Activated CD4-positive, alpha-beta T cell treated with anti-CD3 and anti-CD28 coated beads for 48 hours (primary cell): ENCODE results near the gene NRL.

Experiments used
- DNase-seq: peaks from one replicate; pipeline ENCODE4 v3.0.0-alpha.2; 2020

The NRL gene

DNA sequence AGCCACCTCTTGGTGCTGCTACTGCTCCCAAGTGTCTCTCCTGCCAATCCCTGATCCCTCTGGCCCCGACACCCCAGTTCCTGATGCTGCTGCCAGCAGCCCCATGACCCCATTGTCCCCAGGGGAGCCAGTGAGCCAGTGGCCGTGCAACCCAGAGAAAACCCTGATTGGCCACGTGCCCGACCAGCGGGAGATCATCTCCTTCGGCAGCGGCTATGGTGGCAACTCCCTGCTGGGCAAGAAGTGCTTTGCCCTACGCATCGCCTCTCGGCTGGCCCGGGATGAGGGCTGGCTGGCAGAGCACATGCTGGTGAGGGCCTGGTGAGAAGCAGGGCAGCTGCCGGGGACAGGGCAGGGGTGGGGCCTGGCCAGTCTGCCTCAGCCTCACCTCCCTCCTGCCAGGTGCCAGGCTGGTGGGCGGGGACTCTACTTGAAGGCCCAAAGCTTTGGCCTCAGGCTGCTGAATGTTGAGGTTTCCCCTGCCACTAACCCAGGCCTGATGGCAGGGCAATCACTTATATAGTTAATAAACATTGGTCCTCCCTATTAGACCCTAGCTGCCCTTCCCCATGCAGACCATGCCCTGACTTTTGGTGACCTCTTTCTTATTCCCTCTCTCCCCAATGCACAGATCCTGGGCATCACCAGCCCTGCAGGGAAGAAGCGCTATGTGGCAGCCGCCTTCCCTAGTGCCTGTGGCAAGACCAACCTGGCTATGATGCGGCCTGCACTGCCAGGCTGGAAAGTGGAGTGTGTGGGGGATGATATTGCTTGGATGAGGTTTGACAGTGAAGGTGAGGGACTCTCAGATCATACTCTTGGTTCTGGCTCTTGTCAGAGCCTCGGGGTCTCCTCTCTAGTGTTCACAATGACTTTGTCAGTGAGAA is 15.6 kb downstream of the NRL start:
- DNase-seq, result no peak

DNA sequence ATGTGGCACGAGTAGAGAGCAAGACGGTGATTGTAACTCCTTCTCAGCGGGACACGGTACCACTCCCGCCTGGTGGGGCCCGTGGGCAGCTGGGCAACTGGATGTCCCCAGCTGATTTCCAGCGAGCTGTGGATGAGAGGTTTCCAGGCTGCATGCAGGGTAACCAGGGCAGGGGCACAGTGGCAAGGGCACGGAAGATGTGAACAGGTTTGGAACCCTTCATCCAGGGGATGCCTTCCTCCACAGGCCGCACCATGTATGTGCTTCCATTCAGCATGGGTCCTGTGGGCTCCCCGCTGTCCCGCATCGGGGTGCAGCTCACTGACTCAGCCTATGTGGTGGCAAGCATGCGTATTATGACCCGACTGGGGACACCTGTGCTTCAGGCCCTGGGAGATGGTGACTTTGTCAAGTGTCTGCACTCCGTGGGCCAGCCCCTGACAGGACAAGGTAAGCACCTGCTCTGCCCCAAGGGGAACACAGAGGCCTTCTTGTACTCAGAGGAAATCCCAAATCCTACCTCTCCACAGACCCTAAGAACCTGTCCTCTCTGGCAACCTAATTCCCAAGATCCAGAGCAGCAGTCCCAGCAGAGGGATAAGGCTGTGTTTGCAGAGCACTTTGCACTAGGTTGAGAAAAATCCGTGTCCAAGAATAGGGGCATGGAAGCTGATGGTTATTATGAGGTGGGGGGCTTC is 16.4 kb downstream of the NRL start:
- DNase-seq, result no peak

DNA sequence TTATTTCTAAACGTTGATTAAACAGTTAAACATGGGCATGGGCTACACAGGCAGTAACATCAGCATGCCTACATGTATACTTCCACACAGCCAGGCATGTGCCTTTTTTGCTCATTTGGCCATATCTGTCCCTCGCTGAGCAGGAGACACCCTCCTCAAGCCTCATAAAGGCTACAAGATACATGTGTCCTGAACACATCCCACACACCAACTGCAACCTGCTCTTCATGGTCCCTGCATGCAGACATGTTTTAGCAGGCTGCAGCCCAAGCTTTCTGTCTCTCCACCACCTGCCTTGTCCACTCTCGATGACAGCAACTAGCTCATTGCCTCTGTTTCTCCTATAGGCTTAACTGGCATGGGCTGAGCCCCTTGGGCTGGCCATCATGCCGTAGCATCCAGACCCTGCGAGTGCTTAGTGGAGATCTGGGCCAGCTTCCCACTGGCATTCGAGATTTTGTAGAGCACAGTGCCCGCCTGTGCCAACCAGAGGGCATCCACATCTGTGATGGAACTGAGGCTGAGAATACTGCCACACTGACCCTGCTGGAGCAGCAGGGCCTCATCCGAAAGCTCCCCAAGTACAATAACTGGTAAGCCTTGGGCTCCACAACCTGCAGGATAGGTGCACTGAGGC is 18.1 kb downstream of the NRL start:
- DNase-seq, result no peak

DNA sequence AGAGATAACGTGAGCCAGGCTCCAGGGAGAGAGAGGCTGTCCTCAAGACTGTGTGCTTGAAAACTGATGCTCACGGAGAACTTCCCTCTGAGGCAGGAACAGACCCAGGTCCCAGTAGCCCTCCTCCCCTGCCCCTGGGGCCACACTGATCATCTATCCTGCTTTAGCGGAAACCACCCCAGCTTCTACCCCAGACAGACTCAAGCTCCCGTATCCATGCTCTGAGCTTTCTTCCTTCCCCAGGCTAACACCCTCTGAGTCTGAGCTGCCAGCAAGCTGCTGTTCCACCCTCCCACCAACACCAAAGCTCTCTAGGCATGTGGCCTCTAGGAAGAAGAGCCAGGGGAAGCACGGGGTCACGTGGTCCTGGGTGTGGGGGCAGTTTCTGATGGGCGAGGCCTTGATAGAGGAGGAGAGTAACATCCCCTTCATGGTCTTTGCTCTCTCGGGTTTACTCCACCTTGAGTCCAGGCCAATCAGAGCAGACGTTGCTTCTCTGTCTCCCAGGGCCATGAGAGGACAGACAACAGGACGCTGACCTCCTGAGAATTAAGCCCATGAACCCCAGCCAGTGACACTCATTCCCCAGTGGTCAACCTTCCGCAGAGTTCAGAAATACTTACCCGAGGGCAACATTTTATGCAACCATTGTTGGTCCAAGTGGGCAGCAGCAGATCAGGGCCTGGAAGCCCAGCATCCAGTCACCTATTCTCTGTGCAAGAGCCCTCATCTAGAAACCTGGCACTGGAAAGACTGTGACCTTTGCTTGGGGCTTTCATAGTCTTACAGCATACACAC is 19.3 kb downstream of the NRL start:
- peak; percentile 79 for DNase-seq

DNA sequence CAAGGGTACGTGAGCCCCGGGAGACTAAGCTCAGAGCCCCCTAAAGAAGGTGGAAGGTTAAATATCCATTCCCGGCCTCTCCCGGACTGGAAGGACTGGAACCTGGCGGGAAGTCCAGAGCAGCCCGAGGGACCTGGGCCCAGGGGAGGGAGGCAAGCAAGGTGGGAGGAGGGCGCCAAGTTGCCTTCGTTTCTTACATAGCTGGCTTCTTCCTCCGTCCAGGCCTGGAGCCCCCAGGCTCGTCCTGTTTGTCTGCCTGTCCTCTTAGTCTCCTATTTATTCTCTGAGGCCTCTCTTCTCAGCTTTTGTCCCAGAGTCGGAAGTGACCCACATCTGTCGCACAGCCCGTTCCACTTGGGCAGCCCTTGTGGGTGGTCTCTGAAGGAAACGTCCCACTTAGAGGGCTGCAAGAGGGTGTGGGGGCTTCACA is 19.9 kb downstream of the NRL start:
- DNase-seq, result peak; percentile 18

- DNase-seq, result peak; percentile 92
These were observed 20.6 kb downstream of the NRL start, which contains the start of gene PCK2 for GRCh38 chr14:24093901-24094840. Gene PCK2 (plus strand): TSS chr14:24094311. CDS start chr14:24094406, 95 bp downstream.

DNA sequence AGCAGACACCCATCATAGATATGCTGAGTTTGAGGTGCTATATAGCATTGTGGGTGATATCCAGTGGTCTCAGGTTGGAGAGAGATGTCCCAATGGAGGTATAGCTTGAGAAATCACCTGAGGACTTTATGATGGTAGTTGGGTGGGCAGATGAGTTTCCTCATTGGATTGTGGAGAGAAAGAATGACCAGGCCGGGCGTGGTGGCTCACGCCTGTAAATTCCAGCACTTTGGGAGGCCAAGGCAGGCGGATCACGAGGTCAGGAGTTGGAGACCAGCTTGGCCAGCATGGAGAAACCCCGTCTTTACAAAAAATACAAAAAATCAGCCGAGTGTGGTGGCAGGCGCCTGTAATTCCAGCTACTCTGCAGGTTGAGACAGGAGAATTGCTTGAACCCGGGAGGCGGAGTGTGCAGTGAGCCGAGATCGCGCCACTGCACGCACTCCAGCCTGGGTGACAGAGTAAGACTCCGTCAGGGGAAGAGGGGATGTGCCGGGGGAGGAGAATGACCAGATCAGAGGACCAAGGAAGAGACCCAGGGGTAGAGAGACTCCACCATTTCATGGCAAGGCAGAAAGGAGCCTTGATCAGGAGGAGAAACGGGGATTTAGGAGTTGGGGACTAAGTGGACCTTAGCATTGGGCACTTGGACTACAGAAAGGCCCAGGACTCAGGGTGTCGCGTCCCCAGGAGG is 21.4 kb downstream of the NRL start:
- DNase-seq, result no peak

DNA sequence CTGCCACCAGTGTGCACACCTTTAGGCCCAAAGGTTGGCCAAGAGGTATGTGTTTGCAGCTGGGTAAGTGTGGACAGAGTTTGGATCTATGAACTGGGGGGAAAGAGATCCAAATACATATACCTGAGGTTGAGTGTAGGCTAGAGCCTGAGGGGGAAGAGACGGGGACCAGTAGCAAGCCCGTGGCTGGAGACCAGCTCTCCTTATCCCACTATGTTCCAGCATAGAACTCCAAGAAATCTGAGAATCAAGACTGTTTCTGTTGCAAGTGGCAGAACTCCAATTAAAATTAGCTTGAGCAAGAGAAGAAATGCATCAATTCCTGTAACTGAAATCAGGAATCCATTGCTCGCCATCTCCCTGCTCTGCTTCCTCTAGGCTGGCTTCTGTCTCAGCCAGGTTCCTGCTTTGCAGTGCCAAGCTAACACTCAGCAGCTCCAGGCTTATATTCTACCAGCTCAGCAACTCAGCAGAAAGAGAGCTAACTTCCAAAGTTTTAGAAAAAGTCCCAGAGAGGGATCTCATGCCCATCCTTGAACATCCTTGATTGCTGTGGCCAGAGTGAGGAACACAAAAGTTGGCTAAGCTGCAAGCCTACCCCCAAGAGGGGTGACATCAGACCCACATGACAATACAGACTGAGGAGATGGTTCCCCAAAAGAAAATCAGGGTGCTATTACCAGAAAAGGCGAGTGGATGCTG is 22.1 kb downstream of the NRL start:
- no peak for DNase-seq

DNA sequence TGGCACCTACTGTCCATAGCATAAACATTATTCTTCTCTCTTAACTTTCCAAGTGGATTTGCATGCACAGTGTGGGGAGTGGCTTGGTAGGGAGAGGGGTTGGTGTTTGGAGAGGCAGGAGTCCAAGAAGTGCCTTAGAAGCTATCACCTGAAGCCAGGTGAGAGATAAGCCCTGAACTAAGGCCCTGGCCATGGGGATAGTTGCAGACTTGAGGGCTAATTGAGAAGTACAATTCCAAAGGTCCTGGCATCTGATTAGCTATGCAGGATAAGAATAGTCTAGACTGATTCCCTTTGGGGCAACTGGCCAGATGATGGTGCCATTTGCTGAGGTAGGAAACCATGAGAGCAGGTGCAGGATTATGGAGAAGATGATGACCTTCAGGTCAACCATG is 22.6 kb downstream of the NRL start:
- DNase-seq, result no peak

- DNase-seq, result no peak
These were observed 24.9 kb downstream of the NRL start for GRCh38 chr14:24089890-24090289.

GRCh38 chr14:24088095-24088494 is 26.7 kb downstream of the NRL start:
- DNase-seq, result no peak

GRCh38 chr14:24087004-24087403 is 27.7 kb downstream of the NRL start:
- DNase-seq, result no peak

DNA sequence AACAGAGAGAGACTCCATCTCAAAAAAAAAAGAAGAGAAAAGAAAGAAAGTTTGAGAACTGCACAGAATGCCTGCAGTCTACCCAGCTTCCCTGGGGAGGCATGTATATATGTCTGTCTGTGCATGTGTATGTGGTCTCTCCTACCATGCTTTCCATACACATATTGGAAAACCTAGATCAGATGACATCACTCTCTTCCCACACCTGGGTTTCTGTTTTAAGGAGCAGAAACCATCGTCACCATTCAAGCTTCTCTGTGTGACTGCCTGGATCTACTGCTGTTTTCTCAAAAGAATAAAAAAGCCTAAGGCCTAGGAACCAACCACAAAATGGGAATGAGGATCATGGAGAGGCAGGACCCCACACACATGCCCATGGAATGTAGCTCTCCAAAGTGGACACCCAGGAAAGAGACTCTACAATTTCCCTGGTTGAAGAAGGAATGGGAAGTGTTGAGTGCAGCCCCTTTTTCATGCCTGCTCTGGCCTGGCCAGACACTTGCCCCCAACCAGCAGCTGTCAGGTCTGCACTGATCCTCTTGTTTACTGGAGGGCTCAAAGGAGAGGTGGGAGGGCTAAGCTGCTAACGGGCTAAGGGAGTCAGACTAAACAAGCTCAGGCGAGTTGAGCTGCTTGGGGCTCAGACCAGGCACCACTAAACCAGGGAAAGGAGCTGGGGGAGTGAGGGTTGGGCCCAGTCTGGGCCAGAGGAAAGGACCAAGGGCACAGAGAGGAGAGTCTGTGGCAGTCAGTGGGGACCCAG is 28.4 kb downstream of the NRL start:
- no peak for DNase-seq

DNA sequence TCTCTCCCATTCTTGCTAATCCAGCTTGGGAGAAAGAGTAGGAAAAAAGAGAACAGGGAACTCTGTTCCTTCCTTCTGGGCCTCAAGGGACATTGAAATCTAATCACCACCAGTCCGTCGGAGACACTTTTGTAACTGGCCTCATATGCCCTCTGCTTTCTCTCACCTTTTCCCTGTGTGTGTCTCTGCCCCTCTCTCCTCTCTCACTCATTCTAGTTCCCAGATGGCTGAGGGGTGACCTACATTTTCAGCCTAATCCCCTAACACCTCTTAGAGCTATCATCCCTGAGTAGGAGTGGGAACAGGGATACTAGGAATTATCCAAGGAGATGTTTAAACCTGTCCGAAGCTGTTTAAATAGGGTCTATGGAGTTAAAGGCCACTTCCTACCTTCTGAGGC is 29.5 kb downstream of the NRL start:
- DNase-seq, result no peak

DNA sequence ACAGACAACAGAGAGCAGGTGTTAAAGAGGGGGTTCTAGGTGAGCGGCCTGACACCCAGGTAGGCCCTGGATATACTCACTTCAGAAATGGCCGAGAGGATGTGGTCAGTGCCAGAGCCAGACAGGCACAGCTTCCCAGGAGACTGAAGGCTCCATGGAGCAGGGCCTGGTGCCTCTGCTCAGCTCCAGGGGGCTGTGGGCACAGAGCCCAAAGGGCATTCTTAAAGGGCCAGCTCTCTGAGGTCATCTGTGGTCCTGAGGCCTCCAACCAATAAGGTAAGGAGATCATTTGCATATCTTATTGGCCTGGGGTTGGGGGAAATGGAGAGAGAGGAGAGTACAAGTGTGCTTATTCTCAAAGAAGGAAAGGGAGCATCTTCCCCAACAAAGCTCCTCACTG is 30.3 kb downstream of the NRL start:
- DNase-seq, result no peak

DNA sequence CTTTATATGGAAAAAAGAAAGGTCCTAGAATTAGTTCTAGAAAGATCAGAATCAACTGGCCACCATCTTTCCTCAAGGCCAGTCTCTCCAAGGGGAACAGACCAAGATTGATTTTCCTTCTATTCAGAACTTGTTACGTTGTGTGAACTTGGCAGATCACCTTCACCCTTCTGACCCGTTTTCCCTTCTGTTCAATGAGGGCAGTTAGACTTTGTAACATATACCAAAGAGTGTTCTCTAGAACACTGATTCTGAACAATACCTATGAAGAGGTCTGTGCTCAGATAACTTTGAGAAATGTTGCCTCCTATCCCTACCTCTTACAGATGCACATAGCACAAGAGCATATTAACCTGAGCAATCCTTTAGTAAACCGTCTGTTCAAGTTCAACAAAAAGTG is 31.3 kb downstream of the NRL start:
- no peak for DNase-seq

DNA sequence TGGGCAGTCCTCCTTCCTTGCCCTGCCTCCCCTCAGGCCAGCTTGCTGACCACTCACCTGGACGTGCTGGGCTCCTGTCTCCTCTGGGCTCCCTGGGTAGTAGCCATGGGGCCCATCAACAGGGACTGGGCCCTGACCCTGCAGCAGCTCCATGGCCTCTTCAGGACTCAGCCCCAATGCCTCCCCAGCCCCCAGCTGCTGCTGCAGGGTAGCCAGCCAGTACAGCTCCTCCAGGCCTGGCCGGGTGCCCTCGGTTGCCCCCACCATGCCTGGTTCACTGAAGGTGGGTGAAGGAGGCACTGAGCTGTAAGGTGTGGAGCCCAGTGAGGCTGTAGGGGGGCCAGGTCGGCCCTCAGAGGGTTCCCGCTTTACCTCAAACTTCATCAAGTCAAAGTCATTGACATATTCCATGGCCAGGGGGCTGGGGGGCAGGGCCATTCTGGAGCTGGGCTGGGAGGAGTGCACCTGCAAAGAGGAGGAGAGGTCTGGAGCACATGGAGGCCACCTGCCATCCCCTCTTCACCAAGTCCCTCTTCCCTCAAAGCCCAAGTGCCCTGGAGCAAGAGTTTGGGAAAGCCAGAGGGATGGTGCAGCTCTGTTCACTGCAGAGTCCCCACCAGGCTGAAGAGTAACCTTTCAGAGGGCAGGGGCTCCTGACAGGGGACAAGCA is 32.2 kb downstream of the NRL start:
- DNase-seq, result no peak

- DNase-seq, result no peak
These were observed 33.0 kb downstream of the NRL start for GRCh38 chr14:24081739-24082211.
